GM19351 (cell line): ENCODE measurements around the gene DESI1.
"Not testable (repeated sequence)": the region's sequence is repeated elsewhere in the genome, so short reads cannot be mapped to it uniquely, and the experiment has no call there.

Experiments used
- ATAC-seq: cut with Tn5 transposase; IDR thresholded peaks from one replicate; pipeline ENCODE4 v1.9.1; 2021; ENCODE audit warnings: mild to moderate bottlenecking, moderate library complexity; ENCODE audit not compliant: unreplicated experiment

Gene DESI1

GRCh38 chr22:41589391-41590241, 31.2 kb downstream of the DESI1 start, which contains the start of gene PMM1:
TSS of gene PMM1 (minus strand) at chr22:41589840. CDS start at chr22:41589805, 35 bp downstream.
- ATAC-seq, result peak; percentile 91

- no peak for ATAC-seq
Observed at GRCh38 chr22:41587347-41587723, 33.5 kb downstream of the DESI1 start.

DNA sequence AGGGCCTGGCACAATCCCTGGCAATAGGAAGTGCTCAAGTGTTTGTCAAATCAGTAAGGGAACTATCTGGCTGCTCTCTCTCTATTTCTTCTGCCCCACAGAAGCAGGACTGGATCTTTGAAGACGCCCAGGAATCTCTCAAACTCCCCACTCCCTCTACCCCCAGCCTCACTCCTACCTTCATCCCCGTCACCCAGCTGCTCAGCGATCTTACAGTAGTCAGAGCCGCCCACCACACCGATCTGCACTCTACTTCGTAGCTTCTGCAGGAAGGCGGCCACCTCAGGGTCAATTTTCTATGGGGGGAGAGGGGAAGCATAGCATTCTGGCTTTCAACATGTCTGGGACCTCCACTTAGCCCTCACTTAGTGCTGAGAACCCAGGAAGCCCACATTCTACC, 34.9 kb downstream of the DESI1 start:
- ATAC-seq, result no peak

DNA sequence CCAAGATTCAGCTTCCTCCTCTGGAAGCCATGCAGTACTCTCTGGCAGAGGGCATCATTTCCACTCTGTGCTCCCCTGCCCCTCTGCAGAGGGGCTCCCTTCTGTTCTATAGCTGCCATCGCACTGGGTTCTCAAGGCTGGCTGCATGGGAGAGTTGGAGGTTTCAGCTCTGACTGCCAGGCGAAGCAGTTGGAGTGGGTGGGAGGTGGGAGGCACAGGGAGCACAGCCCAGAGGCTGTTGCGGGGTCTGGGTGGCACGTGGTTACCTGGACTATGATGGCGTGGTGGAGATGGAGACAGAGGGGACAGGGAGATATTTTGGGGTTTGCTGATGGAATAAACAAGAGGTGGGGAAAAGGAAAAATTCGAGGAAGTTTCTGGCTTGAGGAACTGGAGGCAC, 36.0 kb downstream of the DESI1 start:
- no peak for ATAC-seq

GRCh38 chr22:41582694-41583093, 38.1 kb downstream of the DESI1 start:
- ATAC-seq, result no peak

DNA sequence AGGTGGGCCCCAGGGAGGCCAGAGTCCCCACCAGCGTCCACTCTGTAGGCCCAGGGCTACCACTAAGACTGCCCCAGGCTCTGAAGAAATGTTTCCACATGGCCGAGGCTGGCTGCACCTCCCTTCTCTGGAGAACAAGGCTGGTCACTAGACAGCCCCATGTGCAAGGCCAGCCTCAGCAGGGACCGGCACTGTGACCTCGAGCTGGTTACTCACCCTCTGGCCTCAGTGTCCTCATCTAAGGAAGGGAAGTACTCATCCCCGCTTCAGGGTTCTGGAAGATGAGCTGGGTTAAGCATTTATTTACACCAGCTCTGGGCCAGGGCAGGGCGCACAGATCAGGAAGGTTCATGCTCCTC, 40.9 kb downstream of the DESI1 start:
- no peak for ATAC-seq

DNA sequence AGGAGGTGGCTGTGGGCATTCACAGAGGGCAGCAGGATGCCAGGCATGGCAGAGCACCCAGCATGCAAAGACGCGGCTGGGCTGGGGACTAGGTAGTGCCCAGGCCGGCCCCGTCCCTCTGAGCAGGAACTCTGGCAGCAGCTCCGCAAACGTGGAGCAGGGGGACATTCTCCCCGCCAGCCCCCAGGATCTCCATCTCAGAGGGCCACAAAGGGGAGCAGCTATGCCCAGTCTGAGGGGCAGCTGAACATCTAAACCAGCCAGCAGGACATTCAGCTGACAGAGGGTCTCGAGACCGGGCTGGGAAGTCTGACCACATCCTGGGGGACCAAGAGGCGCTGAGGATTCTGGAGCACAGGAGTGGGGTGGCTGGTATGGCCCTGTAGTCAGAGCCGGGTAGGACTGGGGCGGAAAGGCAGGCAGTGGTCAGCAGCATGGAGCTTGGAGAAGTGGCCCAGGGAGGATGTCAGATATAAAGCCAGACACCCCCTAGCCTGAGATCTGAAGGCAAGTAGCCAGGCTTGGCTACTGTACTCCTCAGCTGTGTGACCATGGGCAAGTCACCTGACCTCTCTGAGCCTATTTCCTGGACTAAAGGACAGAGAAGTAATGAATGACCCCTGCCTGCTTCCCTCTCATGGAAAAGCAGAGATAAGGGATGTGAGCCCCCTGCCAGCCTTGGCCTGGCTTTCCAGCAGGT, 41.4 kb downstream of the DESI1 start:
- no peak for ATAC-seq

- no peak for ATAC-seq
Observed at GRCh38 chr22:41578818-41579217, 42.0 kb downstream of the DESI1 start.

GRCh38 chr22:41578114-41578513, 42.7 kb downstream of the DESI1 start:
- no peak for ATAC-seq

- ATAC-seq, result no peak
Observed at GRCh38 chr22:41576877-41577276, 44.0 kb downstream of the DESI1 start.

- ATAC-seq, result no peak
Observed at GRCh38 chr22:41575533-41575932, 45.3 kb downstream of the DESI1 start.

DNA sequence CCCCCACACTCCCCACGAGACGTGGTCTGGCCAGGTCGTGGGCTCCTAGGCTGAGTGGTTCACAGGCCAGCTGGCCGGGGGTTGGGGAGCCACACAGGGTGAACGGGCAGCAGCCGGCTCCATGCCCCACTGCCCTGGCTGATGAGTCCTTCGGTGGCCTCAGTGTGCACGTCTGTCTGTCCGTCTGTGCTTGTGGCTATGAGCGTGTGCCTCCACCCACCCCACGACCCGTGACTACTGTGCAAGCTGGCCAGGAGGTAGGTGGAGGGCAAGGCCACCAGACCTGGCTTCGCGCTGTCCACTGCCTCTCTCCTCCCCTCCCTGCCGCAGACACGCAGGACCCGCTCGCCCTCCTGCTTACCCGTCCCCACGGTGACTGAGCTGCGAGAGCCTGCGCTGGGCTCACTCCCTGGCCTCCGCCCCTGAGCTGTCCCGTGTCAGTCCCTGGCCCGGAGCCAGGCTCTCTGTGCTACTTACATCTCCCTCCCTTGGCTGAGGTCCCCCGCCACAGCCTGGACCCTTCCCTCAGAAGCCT, 45.9 kb downstream of the DESI1 start:
- no peak for ATAC-seq

- no peak for ATAC-seq
Observed at GRCh38 chr22:41573677-41574076, 47.2 kb downstream of the DESI1 start.

GRCh38 chr22:41572305-41572704, 48.5 kb downstream of the DESI1 start:
- not testable (repeated sequence) for ATAC-seq

DNA sequence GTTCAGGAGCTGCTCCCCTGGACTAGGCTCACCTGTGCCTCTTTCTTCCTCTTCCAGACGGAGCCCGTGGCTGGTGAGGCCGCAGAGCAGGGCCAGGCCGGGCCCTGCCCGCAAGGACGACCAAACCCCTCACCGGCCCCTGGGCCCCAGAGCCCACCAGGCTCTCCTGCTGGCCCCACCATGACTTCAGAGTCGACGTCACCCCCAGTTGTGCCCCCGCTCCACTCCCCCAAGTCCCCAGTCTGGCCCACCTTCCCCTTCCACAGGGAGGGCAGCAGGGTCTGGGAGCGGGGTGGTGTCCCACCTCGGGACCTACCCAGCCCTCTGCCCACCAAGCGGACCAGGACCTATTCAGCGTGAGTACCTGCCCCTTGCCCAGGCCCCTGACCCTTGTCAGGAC, 49.1 kb downstream of the DESI1 start:
- ATAC-seq, result no peak

DNA sequence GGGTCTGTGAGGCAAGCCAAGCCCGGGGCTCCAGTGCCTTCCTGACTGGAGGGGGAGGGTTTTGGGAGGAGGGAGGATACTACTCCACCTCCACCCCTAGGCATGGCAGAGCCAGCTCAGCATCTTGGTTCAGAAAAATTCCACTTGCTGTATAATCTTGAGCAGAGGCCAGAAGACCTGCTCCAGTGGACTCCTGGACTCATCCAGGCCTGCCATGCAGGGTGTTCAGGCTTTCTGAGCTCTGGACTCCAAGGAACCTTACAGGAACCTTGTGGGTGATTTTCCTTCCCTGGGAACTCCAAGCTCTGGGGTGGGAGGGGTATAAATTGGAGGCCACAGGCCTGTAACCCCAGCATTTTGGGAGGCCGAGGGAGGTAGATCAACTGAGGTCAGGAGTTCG, 50.6 kb downstream of the DESI1 start:
- ATAC-seq, result no peak

- ATAC-seq, result no peak
Observed at GRCh38 chr22:41568811-41569210, 52.0 kb downstream of the DESI1 start.

GRCh38 chr22:41567512-41567768, 53.4 kb downstream of the DESI1 start:
- ATAC-seq, result no peak

DNA sequence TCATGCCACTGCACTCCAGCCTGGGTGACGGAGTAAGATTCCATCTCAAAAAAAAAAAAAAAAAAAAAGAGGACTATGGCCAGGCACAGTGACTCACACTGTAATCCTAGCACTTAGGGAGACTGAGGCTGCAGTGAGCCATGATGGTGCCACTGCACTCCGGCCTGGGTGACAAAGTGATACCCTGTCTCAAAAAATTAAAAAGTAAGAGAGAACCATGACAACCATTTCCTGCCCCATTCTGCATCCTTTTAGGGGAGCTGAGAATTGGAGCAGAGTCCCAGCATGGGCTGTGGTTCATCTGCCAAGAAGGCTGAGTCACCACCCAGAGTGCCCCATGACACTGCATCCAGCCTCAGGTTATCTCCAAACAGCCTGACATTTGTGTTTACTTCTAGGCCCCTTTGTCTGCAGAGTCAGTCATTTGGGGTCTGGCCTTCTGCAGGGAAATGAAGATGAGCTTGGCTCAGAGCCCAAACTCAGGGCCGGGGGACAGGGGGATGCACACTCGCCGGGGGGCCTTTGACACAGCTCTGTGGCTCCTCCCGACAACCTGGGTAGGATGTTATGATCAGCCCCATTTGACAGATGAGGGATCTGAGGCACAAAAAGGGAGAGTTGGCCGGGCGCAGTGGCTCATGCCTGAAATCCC, 55.3 kb downstream of the DESI1 start:
- no peak for ATAC-seq

DNA sequence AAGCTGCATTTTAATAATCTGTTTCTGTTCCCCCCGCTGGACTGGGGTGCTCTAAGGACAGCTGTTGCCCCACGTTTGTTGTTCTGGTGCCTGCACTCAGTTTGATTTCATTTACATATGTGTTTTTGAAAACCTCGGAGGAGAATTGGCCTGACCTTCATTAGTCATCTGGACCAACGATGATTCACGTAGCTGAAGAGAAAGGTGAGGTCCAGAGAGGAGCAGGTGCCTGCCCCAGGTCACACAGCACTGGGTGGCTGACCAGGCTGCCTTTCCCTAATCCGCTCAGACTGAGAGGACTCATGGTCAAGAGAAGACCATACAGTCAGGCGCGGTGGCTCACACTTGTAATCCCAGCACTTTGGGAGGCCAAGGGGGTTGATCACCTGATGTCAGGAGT, 56.3 kb downstream of the DESI1 start:
- no peak for ATAC-seq

- no peak for ATAC-seq
Observed at GRCh38 chr22:41563051-41563711, 57.7 kb downstream of the DESI1 start.
